Neural cell (in vitro differentiated cells): ENCODE results near the gene PTK6. TPM values are rescaled to one million over a fixed set of nuclear protein-coding genes. Genes with fewer than 3 reads are reported as not detected.

ENCODE experiments used
- H2AFZ ChIP-seq: fragments of 200-600, 300-800 bp; sonication (generic), shearing (Covaris generic); 2 replicates; pipeline ENCODE4 v1.6.0; 2014; ENCODE audit warnings: low read depth, mild to moderate bottlenecking, antibody characterized with exemption, low read length, moderate library complexity
- H3F3A ChIP-seq: fragments of 200-600 bp; shearing (Covaris generic); 2 replicates; pipeline ENCODE4 v1.6.1; 2016; ENCODE audit warnings: mild to moderate bottlenecking, moderate library complexity, mixed read lengths, antibody characterized with exemption, low read length; ENCODE audit not compliant: insufficient read depth, poor library complexity, severe bottlenecking
- H3K27ac ChIP-seq: fragments of 200-600, 300-800 bp; sonication (generic), shearing (Covaris generic); 2 replicates; pipeline ENCODE4 v1.5.1; 2014; ENCODE audit warnings: mild to moderate bottlenecking, low read length, moderate library complexity
- H3K27me3 ChIP-seq: fragments of 300-800, 200-600 bp; sonication (generic), shearing (Covaris generic); 2 replicates; pipeline ENCODE4 v1.6.0; 2014; ENCODE audit warnings: mild to moderate bottlenecking, low read depth, low read length, moderate library complexity; ENCODE audit not compliant: insufficient read depth
- H3K36me3 ChIP-seq: fragments of 300-800, 200-600 bp; sonication (generic), shearing (Covaris generic); 2 replicates; pipeline ENCODE4 v1.5.1; 2014; ENCODE audit warnings: mild to moderate bottlenecking, antibody characterized with exemption, low read length, moderate library complexity; ENCODE audit not compliant: insufficient read depth
- H3K4me2 ChIP-seq: fragments of 300-800, 200-600 bp; sonication (generic), shearing (Covaris generic); 2 replicates; pipeline ENCODE4 v1.6.0; 2014; ENCODE audit warnings: mild to moderate bottlenecking, low read length
- H3K4me3 ChIP-seq: fragments of 300-800, 200-600 bp; sonication (generic), shearing (Covaris generic); 2 replicates; pipeline ENCODE4 v1.5.1; 2014; ENCODE audit warnings: mild to moderate bottlenecking, low read length, moderate library complexity
- H3K79me2 ChIP-seq: fragments of 200-600 bp; shearing (Covaris generic); replicated peaks from 2 replicates; pipeline ENCODE4 v1.6.0; 2014; ENCODE audit warnings: mild to moderate bottlenecking, low read length, moderate library complexity; ENCODE audit not compliant: insufficient read depth
- H3K9ac ChIP-seq: fragments of 300-800, 200-600 bp; sonication (generic), shearing (Covaris generic); 2 replicates; pipeline ENCODE4 v1.6.1; 2016; ENCODE audit warnings: mild to moderate bottlenecking, low read length, mixed read lengths
- H3K9me2 ChIP-seq: fragments of 200-600 bp; shearing (Covaris generic); 2 replicates; pipeline ENCODE4 v1.6.1; 2016; ENCODE audit warnings: mild to moderate bottlenecking, low read length, mixed read lengths; ENCODE audit not compliant: insufficient read depth
- H3K9me3 ChIP-seq: fragments of 200-600, 300-800 bp; sonication (generic), shearing (Covaris generic); 2 replicates; pipeline ENCODE4 v1.6.1; 2016; ENCODE audit warnings: mild to moderate bottlenecking, mixed run types, low read length, moderate library complexity, mixed read lengths
- H4K20me1 ChIP-seq: fragments of 200-600 bp; shearing (Covaris generic); 2 replicates; pipeline ENCODE4 v1.6.1; 2016; ENCODE audit warnings: mild to moderate bottlenecking, mixed run types; ENCODE audit not compliant: insufficient read depth
- EP300 ChIP-seq: fragments of 450-650 bp; conservative IDR thresholded peaks from 2 replicates; pipeline ENCODE4 v1.6.1; 2014; ENCODE audit warnings: antibody characterized with exemption, mild to moderate bottlenecking, moderate library complexity; ENCODE audit not compliant: poor library complexity, severe bottlenecking
- EZH2 ChIP-seq: fragments of 200-600, 300-800 bp; shearing (Covaris generic), sonication (generic); IDR thresholded peaks from 2 replicates; pipeline ENCODE4 v1.6.1; 2014; ENCODE audit warnings: antibody characterized with exemption, low read length, borderline replicate concordance, mild to moderate bottlenecking; ENCODE audit not compliant: insufficient read depth, poor library complexity, severe bottlenecking
- MXI1 ChIP-seq: fragments of 450-650 bp; conservative IDR thresholded peaks from 2 replicates; pipeline ENCODE4 v1.6.1; 2014; ENCODE audit warnings: antibody characterized with exemption, mild to moderate bottlenecking; ENCODE audit not compliant: poor library complexity, severe bottlenecking
- POLR2AphosphoS5 ChIP-seq: IDR thresholded peaks from 2 replicates; pipeline ENCODE4 v1.6.1; 2012
- RAD21 ChIP-seq: fragments of 450-650 bp; conservative IDR thresholded peaks from 2 replicates; pipeline ENCODE4 v1.6.1; 2014; ENCODE audit warnings: antibody characterized with exemption, mild to moderate bottlenecking, moderate library complexity
- REST ChIP-seq: IDR thresholded peaks from 2 replicates; pipeline ENCODE4 v1.6.1; 2012; ENCODE audit warnings: borderline replicate concordance
- SMC3 ChIP-seq: fragments of 450-650 bp; conservative IDR thresholded peaks from 2 replicates; pipeline ENCODE4 v1.6.1; 2014; ENCODE audit warnings: antibody characterized with exemption, mild to moderate bottlenecking, moderate library complexity; ENCODE audit not compliant: poor library complexity
- TAF1 ChIP-seq: IDR thresholded peaks from 2 replicates; pipeline ENCODE4 v1.6.1; 2012; ENCODE audit warnings: low read depth
- polyA plus RNA-seq: library from polyadenylated mRNA; depleted of rRNA; stranded (reverse); fragments of >200 nt; gene quantifications from 2 replicates; pipeline ENCODE4 v1.2.3, GENCODE V29; 2014
- TF ChIP-seq, protein P1 (sequence below): fragments of 450-650 bp; IDR thresholded peaks from 2 replicates; pipeline ENCODE4 v1.5.1; 2014; ENCODE audit warnings: antibody characterized with exemption, mild to moderate bottlenecking, moderate library complexity; ENCODE audit not compliant: poor library complexity, severe bottlenecking

The PTK6 gene
- polyA plus RNA-seq, 1 donor from 2014 or later: not detected

DNA sequence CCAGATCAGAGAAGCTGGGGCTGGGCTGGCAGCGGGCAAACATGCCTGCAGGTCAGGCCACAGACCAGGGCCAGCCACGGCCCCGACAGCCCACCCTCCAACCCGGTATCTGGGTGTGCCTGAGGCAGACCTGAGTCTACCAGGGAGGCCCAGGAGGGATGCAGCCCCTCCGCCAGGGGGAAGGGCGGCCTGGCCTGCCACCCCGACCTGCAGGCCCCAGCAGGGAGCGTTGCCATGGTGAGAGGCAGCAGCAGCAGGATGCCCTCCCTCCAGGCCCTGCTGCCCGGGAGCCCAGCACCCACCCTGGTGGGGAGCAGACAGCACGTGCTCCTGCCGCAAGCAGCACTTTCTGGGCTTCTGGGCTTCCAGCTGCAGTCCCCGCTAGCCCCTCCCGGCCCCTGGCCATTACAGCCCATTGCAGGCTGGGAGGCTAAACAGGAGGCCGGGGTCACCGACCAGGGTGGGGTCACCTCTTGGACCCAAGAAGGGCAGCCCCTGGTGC is 34.5 kb downstream of the PTK6 start:
- H3K36me3 ChIP-seq: no peaks in the 10 kb centered on the region
- H3F3A ChIP-seq: no peaks in the 10 kb centered on the region
- peak overlapping the region; percentile 79 for H3K9ac ChIP-seq
- H4K20me1 ChIP-seq: no peaks in the 10 kb centered on the region
- peak overlapping the region; percentile 55 for H3K4me3 ChIP-seq
- H3K4me2 ChIP-seq: peak overlapping the region; percentile 17
- TF ChIP-seq, protein P1, sequence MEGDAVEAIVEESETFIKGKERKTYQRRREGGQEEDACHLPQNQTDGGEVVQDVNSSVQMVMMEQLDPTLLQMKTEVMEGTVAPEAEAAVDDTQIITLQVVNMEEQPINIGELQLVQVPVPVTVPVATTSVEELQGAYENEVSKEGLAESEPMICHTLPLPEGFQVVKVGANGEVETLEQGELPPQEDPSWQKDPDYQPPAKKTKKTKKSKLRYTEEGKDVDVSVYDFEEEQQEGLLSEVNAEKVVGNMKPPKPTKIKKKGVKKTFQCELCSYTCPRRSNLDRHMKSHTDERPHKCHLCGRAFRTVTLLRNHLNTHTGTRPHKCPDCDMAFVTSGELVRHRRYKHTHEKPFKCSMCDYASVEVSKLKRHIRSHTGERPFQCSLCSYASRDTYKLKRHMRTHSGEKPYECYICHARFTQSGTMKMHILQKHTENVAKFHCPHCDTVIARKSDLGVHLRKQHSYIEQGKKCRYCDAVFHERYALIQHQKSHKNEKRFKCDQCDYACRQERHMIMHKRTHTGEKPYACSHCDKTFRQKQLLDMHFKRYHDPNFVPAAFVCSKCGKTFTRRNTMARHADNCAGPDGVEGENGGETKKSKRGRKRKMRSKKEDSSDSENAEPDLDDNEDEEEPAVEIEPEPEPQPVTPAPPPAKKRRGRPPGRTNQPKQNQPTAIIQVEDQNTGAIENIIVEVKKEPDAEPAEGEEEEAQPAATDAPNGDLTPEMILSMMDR: no peak
- no peak for TF ChIP-seq POLR2AphosphoS5
- no peak for TF ChIP-seq SMC3
- TF ChIP-seq EP300: no peak
- TF ChIP-seq MXI1: no peak
- no peaks in the 10 kb centered on the region for H3K27me3 ChIP-seq
- H2AFZ ChIP-seq: no peak overlapping the region
- peak overlapping the region; percentile 88 for H3K27ac ChIP-seq
- H3K79me2 ChIP-seq: no peaks in the 10 kb centered on the region
- no peaks in the 10 kb centered on the region for H3K9me2 ChIP-seq
- H3K9me3 ChIP-seq: peaks cover 8% of the 10 kb centered on the region

- Histone ChIP-seq H3K27ac (peak overlapping the region; percentile 88), H3K36me3 (no peaks in the 10 kb centered on the region), H3K4me2 (peak overlapping the region; percentile 17), H2AFZ (no peak overlapping the region), H3F3A (no peaks in the 10 kb centered on the region), H3K79me2 (peaks cover 3% of the 10 kb centered on the region), H3K9me3 (peaks cover 6% of the 10 kb centered on the region), H3K27me3 (no peaks in the 10 kb centered on the region), H3K9me2 (no peaks in the 10 kb centered on the region), H3K4me3 (peak overlapping the region; percentile 55), H4K20me1 (no peaks in the 10 kb centered on the region), H3K9ac (peak overlapping the region; percentile 79)
- TF ChIP-seq SMC3 (no peak), POLR2AphosphoS5 (peak; percentile 51), EP300 (peak; percentile 10)
These were observed 35.1 kb downstream of the PTK6 start for GRCh38 chr20:63501818-63502670.

DNA sequence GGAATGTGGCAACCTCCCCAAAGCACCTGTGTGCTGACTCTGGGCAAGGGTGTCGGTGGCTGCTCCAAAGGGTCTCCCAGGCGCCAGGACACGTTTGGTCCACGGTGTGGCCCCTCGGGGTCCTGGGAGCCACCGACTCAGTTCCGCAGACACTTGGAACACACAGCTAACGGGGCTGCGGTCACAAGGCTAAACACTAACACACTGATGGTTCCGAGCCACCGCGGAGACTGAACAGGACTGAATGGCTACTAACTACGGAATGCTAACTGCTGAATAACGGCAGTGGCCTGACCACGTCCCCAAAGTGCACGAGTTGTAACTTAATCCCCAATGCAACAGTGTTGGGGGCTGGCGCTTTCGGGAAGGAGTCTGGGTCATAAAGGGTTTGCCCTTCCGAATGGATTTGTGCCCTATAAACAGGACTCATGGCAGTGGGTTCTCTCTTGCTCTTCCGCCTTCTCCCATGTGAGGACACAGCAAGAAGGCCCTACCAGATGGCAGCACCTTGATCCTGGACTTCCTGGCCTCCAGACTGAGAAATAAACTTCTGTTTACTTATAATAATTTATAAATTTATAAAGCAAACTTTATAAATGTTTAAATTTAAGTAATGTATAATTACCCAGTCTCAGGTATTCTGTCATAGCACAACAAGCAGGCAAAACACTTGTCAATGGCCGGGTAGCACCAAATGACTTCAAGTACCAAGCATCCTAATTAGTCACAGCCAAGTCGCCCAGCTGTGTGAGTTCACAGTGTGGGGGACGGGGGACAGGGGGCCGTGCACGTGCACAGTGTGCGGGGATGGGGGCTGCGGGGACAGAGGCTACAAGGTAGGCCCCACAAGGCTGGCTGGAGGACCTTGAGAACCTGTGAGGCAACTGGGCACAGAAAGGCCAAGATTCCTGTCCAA is 36.0 kb downstream of the PTK6 start:
- no peak overlapping the region for H3K4me2 ChIP-seq
- H2AFZ ChIP-seq: no peak overlapping the region
- no peaks in the 10 kb centered on the region for H3F3A ChIP-seq
- H3K9me3 ChIP-seq: peaks cover 6% of the 10 kb centered on the region
- H3K27me3 ChIP-seq: no peaks in the 10 kb centered on the region
- no peaks in the 10 kb centered on the region for H3K36me3 ChIP-seq
- H3K79me2 ChIP-seq: peaks cover 3% of the 10 kb centered on the region
- H3K4me3 ChIP-seq: peak overlapping the region; percentile 55
- no peak for TF ChIP-seq EP300
- TF ChIP-seq POLR2AphosphoS5: no peak
- TF ChIP-seq, protein P1: no peak
- no peak for TF ChIP-seq SMC3
- no peak for TF ChIP-seq REST
- no peak for TF ChIP-seq EZH2
- TF ChIP-seq MXI1: no peak
- TF ChIP-seq TAF1: no peak
- TF ChIP-seq RAD21: no peak
- H3K9ac ChIP-seq: peak overlapping the region; percentile 79
- peak overlapping the region; percentile 88 for H3K27ac ChIP-seq
- no peaks in the 10 kb centered on the region for H3K9me2 ChIP-seq
- H4K20me1 ChIP-seq: no peaks in the 10 kb centered on the region
